Left cardiac atrium (tissue), 4 donors: Measurements from ENCODE around the gene PDSS2. TPM values are rescaled to one million over a fixed set of nuclear protein-coding genes. Genes with fewer than 3 reads are reported as not detected.

ENCODE experiments used
- ATAC-seq, 2 donors: fragments of 200-7000 bp; cut with Tn5 transposase; one replicate each; pipeline ENCODE4 v1.9.1; 2020; ENCODE audit warnings: mild to moderate bottlenecking in 2 of 2, moderate library complexity in 2 of 2
- DNase-seq: peaks from one replicate; pipeline ENCODE4 v3.0.0-alpha.2; 2020
- intact Hi-C, 2 donors: fragments of 100-400 bp; cut with DNase I; formaldehyde crosslinking; loops; one replicate each; pipeline versions ENCODE4 v1.14.1 to v1.15.1; 2022 to 2023
- total RNA-seq, 2 donors: library from RNA; stranded (reverse); fragmentation: NEBNext Ultra II Directional; extraction: Animal tissue kit (Norgen Biotek cat#: 25700); gene quantifications; one replicate each; pipeline ENCODE4 v1.2.1, GENCODE V29; 2021
- donor health status: DM: no; HTN: yes; CAD: no.
- donor health status: DM: no; HTN: yes; CAD: no; lungs with severe emphysema.
- donor health status: DM: yes; HTN: yes; CAD: no.
- donor health status: Dilated cardiomyopathy.

Gene PDSS2
- total RNA-seq, 2 donors from 2014 or later = 11.1 to 15.6 TPM

GRCh38 chr6:107246249-107246971 is 213.0 kb downstream of the PDSS2 start:
- ATAC-seq = no peak
- DNase-seq = no peak
- intact Hi-C loops = no loop called here

- ATAC-seq (no peak), DNase-seq (no peak)
- intact Hi-C loops = no loop called here
These were observed 214.5 kb downstream of the PDSS2 start for GRCh38 chr6:107244742-107245480.

DNA sequence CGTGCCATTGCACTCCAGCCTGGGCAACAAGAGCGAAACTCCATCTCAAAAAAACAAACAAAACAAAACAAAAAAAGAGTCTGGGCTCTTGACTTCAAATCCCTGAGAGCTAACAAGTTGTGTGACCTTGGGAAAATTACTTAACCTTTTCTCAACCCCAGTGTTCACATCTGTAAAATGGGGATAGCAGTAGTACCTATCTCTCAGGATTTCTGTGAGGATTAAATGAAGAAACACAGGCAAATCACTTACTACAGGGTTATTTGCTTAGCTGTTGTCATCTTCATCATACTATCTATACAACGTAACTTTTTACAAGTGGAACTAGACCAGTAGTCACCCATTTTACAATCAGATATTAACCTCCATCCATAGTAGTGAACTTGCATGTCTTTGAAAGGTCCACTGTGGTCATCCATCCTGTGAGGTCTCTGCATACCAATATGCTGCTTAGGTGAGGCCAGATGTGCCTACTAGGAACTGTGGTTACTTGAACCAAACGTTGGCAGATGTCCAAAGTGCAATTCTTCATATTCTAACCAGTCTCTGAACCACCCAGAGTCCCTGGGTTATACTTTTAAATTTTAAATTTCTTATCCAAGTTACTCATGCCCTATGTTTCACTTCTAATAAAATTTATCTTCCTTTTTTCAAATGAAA is 215.2 kb downstream of the PDSS2 start:
- intact Hi-C loops = no loop called here
- ATAC-seq (no peak), DNase-seq (no peak)

- intact Hi-C loops = no loop called here
These were observed 215.9 kb downstream of the PDSS2 start for GRCh38 chr6:107243471-107243870.

DNA sequence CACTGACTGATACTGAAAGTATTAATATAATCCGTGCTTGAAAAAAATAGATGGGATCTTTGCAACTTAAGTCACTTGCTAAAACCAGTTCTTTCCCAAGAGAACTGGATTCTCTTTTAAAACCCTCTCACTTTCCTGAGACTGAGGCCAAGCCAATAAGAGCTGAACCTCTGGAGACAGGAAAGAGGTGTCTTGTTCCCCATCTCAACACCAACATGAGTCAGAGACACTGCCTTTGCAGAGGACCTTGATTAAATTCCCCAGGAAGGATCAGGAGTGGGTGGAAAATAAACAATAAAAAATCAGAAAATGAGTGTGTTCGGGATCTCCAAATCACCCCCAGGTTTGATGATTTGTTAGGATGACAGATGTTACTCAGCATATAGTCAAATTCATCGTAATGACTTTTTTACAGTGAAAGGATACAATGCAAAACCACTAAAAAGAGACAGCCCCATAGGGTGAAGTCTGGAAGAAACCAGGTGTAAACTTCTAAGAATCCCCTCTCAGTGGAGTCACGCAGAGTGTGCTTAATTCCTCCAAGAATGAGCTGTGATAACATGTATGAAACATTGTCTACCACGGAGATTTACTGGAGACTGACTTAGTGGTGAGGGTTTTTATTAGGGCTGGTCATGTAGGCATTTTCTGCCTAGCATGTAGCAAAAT is 221.2 kb downstream of the PDSS2 start:
- no peak for DNase-seq
- ATAC-seq = no peak
- intact Hi-C loops = no loop called here

More at GRCh38 chr6:107243471-107243870, 215.9 kb downstream of the PDSS2 start:
- ATAC-seq = no peak
- no peak for DNase-seq

GRCh38 chr6:107235511-107235910 is 223.9 kb downstream of the PDSS2 start:
- no peak for DNase-seq
- no peak for ATAC-seq
- intact Hi-C loops = no loop called here

DNA sequence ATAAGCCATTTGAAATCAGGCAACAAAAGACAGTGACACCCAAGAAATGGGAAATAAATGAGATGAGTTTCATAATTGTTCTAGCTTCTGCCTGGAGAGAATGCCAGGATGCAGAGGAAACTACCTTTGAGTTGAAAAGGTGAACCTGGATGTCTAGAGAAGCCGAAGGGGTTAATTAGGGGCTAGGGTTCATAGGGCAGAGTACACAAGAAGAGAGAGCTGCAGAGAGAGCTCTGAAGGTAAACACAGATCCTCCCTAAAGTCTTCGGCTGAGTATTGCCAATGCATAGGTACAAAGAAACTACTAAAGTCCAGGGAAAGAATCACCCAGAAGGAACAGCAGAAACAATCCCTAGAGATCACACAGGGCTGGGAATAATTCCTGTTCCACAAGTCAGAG is 224.4 kb downstream of the PDSS2 start:
- DNase-seq (no peak), ATAC-seq (no peak)
- intact Hi-C loops = no loop called here

DNA sequence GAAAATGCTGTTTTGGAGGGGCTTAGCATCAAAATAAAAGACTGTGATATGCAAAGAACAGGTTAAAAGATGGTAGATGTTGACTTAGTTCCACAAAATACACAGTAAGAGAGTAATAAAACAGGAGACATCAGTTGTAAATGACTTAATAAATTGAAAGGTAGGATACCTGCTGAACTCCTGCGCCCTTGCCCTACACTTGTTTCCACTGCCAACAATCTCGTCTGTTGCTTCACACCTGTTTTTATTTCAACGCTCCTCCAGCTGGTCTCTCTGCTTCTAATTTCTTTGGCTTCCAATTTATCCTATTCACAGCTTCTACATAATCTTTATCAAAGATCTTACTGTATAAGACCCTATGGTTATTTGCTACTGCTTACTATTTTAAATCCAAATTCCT is 228.1 kb downstream of the PDSS2 start:
- DNase-seq (no peak), ATAC-seq (no peak)
- intact Hi-C loops = no loop called here

DNA sequence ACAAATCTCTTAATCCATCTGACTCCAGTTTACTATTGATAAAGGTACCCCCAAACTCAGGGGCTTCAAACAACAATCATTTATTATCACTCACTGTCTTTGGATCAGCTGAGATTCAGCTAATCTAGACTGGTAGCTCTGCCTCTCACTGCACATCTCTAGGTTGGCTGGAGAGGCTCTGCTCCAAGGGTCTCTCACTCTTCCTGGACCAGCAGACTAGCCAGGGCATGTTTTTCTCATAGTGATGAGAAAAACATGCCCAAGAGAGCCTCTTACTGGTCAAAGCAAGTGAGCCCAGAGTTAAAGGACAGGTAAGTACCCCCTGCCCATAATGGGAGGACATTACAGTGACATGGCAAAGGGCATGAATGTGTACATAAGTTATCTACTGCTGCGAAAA is 228.9 kb downstream of the PDSS2 start:
- DNase-seq (no peak), ATAC-seq (no peak)
- intact Hi-C loops = no loop called here

DNA sequence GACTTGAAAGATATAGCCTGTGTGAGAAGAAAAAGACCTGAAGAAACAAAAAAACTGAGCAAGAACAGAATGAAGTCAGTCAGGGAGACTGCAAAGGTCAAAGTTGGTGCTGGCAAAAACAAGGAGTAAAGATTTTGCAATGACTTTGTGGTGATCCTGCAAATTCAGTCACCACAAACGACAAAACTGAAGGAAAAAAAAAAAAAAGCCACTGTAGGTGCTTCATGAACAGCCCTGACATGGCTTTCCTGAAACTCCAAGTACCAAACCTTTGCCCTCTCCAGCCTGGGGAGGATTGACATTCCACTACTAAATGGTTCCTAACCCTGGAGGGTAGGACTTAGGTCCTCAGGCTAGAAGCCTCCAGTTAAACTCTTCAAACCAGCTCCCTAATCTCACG is 229.3 kb downstream of the PDSS2 start:
- intact Hi-C loops = no loop called here
- ATAC-seq = no peak
- DNase-seq = no peak

- DNase-seq (no peak), ATAC-seq (no peak)
- intact Hi-C loops = no loop called here
These were observed 230.6 kb downstream of the PDSS2 start for GRCh38 chr6:107228754-107229153.

DNA sequence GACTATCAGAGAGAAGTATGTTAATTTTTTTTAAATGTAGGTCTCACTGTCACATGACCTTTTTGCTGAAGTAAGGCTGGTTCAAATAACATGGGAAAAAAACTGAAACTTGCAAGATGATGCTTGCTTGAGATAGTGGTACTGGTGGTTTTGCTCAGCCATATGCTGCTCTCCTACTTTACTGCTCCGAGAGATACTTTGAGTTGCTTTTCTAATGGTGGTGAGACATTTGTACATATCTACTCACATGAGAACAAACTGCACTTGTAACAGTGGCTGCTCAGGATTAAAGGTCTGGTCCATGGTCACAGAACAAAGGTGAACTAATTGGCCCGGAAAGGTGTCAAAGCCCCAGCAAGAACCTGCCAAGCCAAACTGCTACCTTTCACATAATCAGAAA is 237.8 kb downstream of the PDSS2 start:
- DNase-seq = no peak
- intact Hi-C loops = no loop called here
- ATAC-seq = no peak

DNA sequence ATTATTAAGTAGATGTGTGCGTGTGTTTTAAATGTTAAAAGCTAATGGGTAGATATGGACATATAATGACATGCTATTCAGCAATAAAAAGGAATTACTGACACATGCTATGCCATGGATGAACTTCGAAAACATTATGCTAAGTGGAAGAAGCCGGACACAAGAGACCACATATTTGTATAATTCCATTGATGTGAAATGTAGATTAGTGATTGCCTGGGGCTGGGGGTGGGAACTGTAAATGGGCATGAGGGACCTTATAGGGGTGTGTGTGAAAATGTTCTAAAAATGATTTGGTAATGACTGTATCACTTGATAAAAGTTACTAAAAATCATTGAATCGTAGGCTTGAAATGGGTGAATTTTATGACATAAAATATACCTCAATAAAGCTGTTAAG is 239.5 kb downstream of the PDSS2 start:
- DNase-seq = no peak
- intact Hi-C loops = no loop called here
- no peak for ATAC-seq

- no peak for DNase-seq
- no peak for ATAC-seq
- intact Hi-C loops = no loop called here
These were observed 241.2 kb downstream of the PDSS2 start for GRCh38 chr6:107218142-107218541.

- no peak for DNase-seq
- no peak for ATAC-seq
- intact Hi-C loops = no loop called here
These were observed 242.1 kb downstream of the PDSS2 start for GRCh38 chr6:107217248-107217647.

GRCh38 chr6:107216197-107216933 is 243.0 kb downstream of the PDSS2 start:
- intact Hi-C loops = no loop called here
- ATAC-seq = no peak
- no peak for DNase-seq

- DNase-seq (no peak), ATAC-seq (no peak)
- intact Hi-C loops = no loop called here
These were observed 244.0 kb downstream of the PDSS2 start for GRCh38 chr6:107215334-107215733.

DNA sequence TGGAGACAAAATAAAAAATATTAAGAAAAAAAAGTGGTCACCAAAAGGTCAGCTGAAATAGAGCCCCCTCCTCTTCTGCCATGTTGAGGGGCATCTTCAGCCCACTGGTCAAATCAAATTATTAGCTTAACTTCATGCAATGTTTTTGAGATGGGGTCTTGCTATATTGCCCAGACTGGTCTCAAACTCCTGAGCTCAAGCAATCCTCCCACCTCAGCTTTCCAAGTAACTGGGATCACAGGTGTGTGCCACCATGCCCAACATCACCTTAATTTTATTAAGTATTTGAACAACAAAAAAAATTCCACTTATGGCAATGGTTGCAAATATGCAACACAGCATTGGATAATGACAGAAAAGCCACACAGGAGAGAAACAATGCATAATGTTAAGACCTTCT is 244.7 kb downstream of the PDSS2 start:
- ATAC-seq = no peak
- no peak for DNase-seq
- intact Hi-C loops = no loop called here
